Uterus (tissue), 2 donors: ENCODE results near the gene RANGRF.
A peak's percentile ranks its signal among the peaks of the same experiment; 100 is the strongest.

Experiments
- CTCF ChIP-seq, 4 experiments: fragments of 200-600 bp in 2 of 4; fragments of 450-650 bp in 2 of 4; sonication (generic) in 2 of 4; IDR thresholded peaks; one replicate each; pipeline ENCODE4 v1.5.1; 2016 to 2019; ENCODE audit warnings: antibody characterized with exemption in 4 of 4, mild to moderate bottlenecking in 2 of 4, moderate library complexity in 1 of 4
- POLR2A ChIP-seq, 2 donors: fragments of 450-650 bp; IDR thresholded peaks; one replicate each; pipeline ENCODE4 v1.6.1; 2016; ENCODE audit warnings: antibody characterized with exemption in 2 of 2, mild to moderate bottlenecking in 1 of 2, moderate library complexity in 1 of 2

- TF ChIP-seq POLR2A (IDR thresholded peaks at IDR 0.05), result no peak
- peak; percentile 74 to 90 (median 82) for TF ChIP-seq CTCF (IDR thresholded peaks at IDR 0.05)
Measured at GRCh38 chr17:8300627-8301242, 12.3 kb downstream of the RANGRF start.
